Cardiac muscle cell (in vitro differentiated cells and primary cell): ENCODE results near the gene MCC. TPM values are rescaled to one million over a fixed set of nuclear protein-coding genes. Genes with fewer than 3 reads are reported as not detected.

Source experiments
- DNase-seq, 2 donors: peaks; one replicate each; pipeline versions ENCODE4 v3.0.0 to v3.0.0-alpha.2; 2010 to 2017; ENCODE audit warnings: low read depth in 1 of 2, low spot score in 1 of 2
- H3K27ac ChIP-seq: fragments of 200-600 bp; sonication (generic); 2 replicates; pipeline ENCODE4 v1.5.1; 2016
- H3K27me3 ChIP-seq: fragments of 200-600 bp; sonication (generic); 2 replicates; pipeline ENCODE4 v1.6.0; 2016; ENCODE audit warnings: control low read depth
- H3K36me3 ChIP-seq: fragments of 200-600 bp; sonication (generic); 2 replicates; pipeline ENCODE4 v1.5.1; 2016; ENCODE audit warnings: control low read depth
- H3K4me1 ChIP-seq: fragments of 200-600 bp; sonication (generic); 2 replicates; pipeline ENCODE4 v1.8.1; 2017; ENCODE audit warnings: low read depth, mild to moderate bottlenecking, mixed run types
- H3K4me3 ChIP-seq: fragments of 200-600 bp; sonication (generic); 2 replicates; pipeline ENCODE4 v1.5.1; 2016; ENCODE audit warnings: mild to moderate bottlenecking
- H3K9me3 ChIP-seq: fragments of 200-600 bp; sonication (generic); 2 replicates; pipeline ENCODE4 v1.5.1; 2017; ENCODE audit warnings: low read depth, mild to moderate bottlenecking, control low read depth
- polyA plus RNA-seq: library from polyadenylated mRNA; unstranded; fragments of >200 nt; fragmentation: Nextera tagmentation; extraction: Ambion mirVana; gene quantifications from 2 replicates; pipeline ENCODE4 v1.2.1, GENCODE V29; 2016
- total RNA-seq: library from RNA; depleted of rRNA; stranded (reverse); fragments of >200 nt; gene quantifications from 2 replicates; pipeline ENCODE4 v1.2.3, GENCODE V29; 2016
- TF ChIP-seq, protein P1 (sequence below): IDR thresholded peaks from 2 replicates; pipeline ENCODE4 v1.5.1; 2012; ENCODE audit warnings: low read depth, mild to moderate bottlenecking, low read length

MCC gene
- total and polyA plus RNA-seq, 2 experiments from 2014 or later, result 37.8 to 137 TPM

GRCh38 chr5:113232221-113232620 is 256.0 kb downstream of the MCC start:
- no peaks in the 10 kb centered on the region for H3K9me3 ChIP-seq
- DNase-seq, result no peak
- no peak overlapping the region for H3K27ac ChIP-seq
- no peaks in the 10 kb centered on the region for H3K36me3 ChIP-seq
- no peaks in the 10 kb centered on the region for H3K27me3 ChIP-seq
- no peak overlapping the region for H3K4me3 ChIP-seq
- peaks cover 21% of the 10 kb centered on the region for H3K4me1 ChIP-seq
- TF ChIP-seq, protein P1, sequence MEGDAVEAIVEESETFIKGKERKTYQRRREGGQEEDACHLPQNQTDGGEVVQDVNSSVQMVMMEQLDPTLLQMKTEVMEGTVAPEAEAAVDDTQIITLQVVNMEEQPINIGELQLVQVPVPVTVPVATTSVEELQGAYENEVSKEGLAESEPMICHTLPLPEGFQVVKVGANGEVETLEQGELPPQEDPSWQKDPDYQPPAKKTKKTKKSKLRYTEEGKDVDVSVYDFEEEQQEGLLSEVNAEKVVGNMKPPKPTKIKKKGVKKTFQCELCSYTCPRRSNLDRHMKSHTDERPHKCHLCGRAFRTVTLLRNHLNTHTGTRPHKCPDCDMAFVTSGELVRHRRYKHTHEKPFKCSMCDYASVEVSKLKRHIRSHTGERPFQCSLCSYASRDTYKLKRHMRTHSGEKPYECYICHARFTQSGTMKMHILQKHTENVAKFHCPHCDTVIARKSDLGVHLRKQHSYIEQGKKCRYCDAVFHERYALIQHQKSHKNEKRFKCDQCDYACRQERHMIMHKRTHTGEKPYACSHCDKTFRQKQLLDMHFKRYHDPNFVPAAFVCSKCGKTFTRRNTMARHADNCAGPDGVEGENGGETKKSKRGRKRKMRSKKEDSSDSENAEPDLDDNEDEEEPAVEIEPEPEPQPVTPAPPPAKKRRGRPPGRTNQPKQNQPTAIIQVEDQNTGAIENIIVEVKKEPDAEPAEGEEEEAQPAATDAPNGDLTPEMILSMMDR, result no peak

DNA sequence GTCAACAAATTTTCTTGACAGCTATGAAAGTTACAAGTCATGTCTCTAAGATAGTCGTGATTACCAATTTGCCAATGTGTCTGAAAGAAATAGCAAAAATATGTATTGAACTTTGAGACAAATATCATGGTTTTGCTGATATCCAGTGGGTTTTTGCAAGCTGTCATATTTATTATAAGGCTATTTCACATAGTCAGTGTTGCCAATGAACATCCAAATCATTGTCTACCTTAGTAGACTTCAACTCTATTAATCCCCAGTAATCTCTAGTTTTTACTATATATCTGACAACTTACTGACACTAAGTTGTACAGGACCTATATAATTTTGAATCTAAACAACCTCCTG is 256.6 kb downstream of the MCC start:
- no peak for DNase-seq
- Histone ChIP-seq H3K9me3 (no peaks in the 10 kb centered on the region), H3K4me3 (no peak overlapping the region), H3K4me1 (peaks cover 20% of the 10 kb centered on the region), H3K36me3 (no peaks in the 10 kb centered on the region), H3K27ac (no peak overlapping the region), H3K27me3 (no peaks in the 10 kb centered on the region)
- TF ChIP-seq, protein P1, result no peak

GRCh38 chr5:113230711-113231652 is 257.3 kb downstream of the MCC start:
- TF ChIP-seq, protein P1, result no peak
- H3K27me3 ChIP-seq, result no peaks in the 10 kb centered on the region
- no peak for DNase-seq
- no peaks in the 10 kb centered on the region for H3K36me3 ChIP-seq
- no peaks in the 10 kb centered on the region for H3K9me3 ChIP-seq
- H3K4me1 ChIP-seq, result peaks cover 18% of the 10 kb centered on the region
- H3K4me3 ChIP-seq, result no peak overlapping the region
- H3K27ac ChIP-seq, result no peak overlapping the region

DNA sequence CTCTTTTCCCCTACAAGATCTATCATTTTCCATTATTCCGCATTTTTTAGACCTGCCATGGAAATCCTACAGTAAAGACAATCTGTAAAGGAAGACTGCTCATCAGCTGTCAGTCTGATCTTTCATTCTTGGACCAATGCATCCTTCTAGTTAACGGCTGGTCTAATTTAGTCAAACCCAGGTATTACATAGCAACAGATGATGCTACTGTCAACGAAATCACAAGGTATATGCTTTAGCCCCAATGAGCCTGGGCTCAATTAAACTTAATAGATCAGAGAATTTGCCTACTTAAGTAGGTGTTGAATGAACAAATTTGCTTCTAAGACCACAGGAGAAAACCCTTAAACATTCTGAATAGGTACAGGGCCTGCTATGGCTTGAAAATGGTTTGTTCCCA is 260.5 kb downstream of the MCC start:
- TF ChIP-seq, protein P1, result no peak
- Histone ChIP-seq H3K9me3 (no peaks in the 10 kb centered on the region), H3K4me1 (peaks cover 18% of the 10 kb centered on the region), H3K4me3 (no peak overlapping the region), H3K36me3 (no peaks in the 10 kb centered on the region), H3K27ac (no peak overlapping the region), H3K27me3 (no peaks in the 10 kb centered on the region)
- no peak for DNase-seq

DNA sequence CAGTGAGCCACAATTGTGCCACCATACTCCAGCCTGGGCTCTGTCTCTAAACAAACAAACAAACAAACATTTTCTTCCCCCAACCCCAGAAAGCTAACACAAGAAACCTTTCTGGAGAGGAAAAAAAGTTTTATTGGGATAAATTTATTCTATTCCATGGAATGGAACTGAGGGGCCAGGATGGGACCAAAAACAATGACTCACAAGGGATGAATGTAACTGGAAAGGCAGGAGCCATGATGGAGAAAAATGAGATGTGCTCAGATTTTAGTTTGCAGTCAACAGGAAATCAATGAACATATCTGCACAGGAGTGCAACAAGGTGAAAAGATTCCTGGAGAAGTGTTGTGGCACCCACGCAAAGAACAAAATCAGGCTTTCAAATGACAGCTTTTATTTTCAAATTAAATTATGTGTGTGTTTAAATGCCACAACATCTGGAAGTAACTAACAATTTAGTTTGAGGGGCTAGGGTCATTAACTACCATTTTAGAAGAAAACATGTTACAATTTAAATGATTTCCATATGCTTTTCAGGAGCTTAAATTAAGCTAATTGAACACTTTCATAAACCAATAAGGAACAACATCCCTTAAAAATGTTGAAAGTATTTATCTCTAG is 262.0 kb downstream of the MCC start:
- TF ChIP-seq, protein P1, result no peak
- no peak overlapping the region for H3K27ac ChIP-seq

More for the DNA sequence above, 262.0 kb downstream of the MCC start:
- no peak overlapping the region for H3K4me3 ChIP-seq
- DNase-seq, result no peak
- no peaks in the 10 kb centered on the region for H3K36me3 ChIP-seq
- H3K27me3 ChIP-seq, result no peaks in the 10 kb centered on the region
- H3K9me3 ChIP-seq, result no peaks in the 10 kb centered on the region
- H3K4me1 ChIP-seq, result peaks cover 9% of the 10 kb centered on the region
